ENCODE measurements around the gene MAMLD1. TPM values are rescaled to one million over a fixed set of nuclear protein-coding genes. Genes with fewer than 3 reads are reported as not detected.

The MAMLD1 gene
- total and polyA plus RNA-seq, 9 of the 15 experiments (the other 6 are each of a cell fraction or from before 2014, with no cell fraction given) = 0.12 to 0.18 TPM; not detected in 7

GRCh38 chrX:150460063-150460462, 96.9 kb downstream of the MAMLD1 start:
- Histone ChIP-seq H3K36me3 (ENCODE audit: control insufficient read depth, insufficient read depth, low read length) (no peaks in the 10 kb centered on the region), H3K9ac (ENCODE audit: insufficient read depth in 1 of 2, low read depth in 2 of 2, low read length in 2 of 2) (no peak overlapping the region), H3K9me1 (ENCODE audit: control insufficient read depth, insufficient read depth, low read length) (no peaks in the 10 kb centered on the region), H3K27me3 (ENCODE audit: control insufficient read depth in 2 of 2, insufficient read depth in 2 of 2, low read length in 2 of 2) (peaks cover 0 to 16% of the 10 kb centered on the region in 2 experiments; a peak in 2 of 5 replicates), H3K79me2 (ENCODE audit: control insufficient read depth, insufficient read depth, low read length) (no peaks in the 10 kb centered on the region), H3K9me3 (replicated peaks; ENCODE audit: control insufficient read depth, insufficient read depth, low read depth, low read length) (no peaks in the 10 kb centered on the region), H3K4me2 (ENCODE audit: insufficient read depth, low read length) (no peak overlapping the region), H3K4me3 (no peak overlapping the region), H3K4me1 (replicated peaks in 1 of 2; ENCODE audit: control insufficient read depth in 2 of 2, insufficient read depth in 2 of 2, low read length in 2 of 2) (peaks cover 0 to 7% of the 10 kb centered on the region in 2 experiments; a peak in 2 of 5 replicates), H2AFZ (ENCODE audit: low read depth, low read length) (no peak overlapping the region), H4K20me1 (replicated peaks; ENCODE audit: control insufficient read depth, insufficient read depth, low read length) (no peaks in the 10 kb centered on the region), H3K27ac (ENCODE audit: extremely low read depth, low read depth, low read length) (no peak overlapping the region)
- intact Hi-C loops (cut with micrococcal nuclease) = no loop called here
- ChIA-PET POLR2A (no interaction called here), CTCF (ENCODE audit: low intra/inter-chr PET ratio) (no interaction called here)
- FAIRE-seq (no peak), DNase-seq (ENCODE audit: extremely low read depth in 1 of 4, low spot score in 3 of 4) (no peak), ATAC-seq (no peak)
- in situ Hi-C loops (cut with MboI) = no loop called here
- no peak for TF ChIP-seq ZNF316 (IDR thresholded peaks at IDR 0.05)
- no peak for TF ChIP-seq HDAC3 (IDR thresholded peaks at IDR 0.05; ENCODE audit: borderline replicate concordance, partially characterized antibody)
- TF ChIP-seq ZBTB17 (CRISPR knock-in tag; IDR thresholded peaks at IDR 0.05) = no peak
- TF ChIP-seq MEF2D (tag; conservative IDR thresholded peaks at IDR 0.05; ENCODE audit: low read depth) = no peak
- TF ChIP-seq ARID2 (IDR thresholded peaks at IDR 0.05) = no peak
- TF ChIP-seq NFIC (IDR thresholded peaks at IDR 0.05) = no peak
- no peak for TF ChIP-seq TAL1 (IDR thresholded peaks at IDR 0.05)
- TF ChIP-seq ESRRB (CRISPR knock-in tag; IDR thresholded peaks at IDR 0.05; ENCODE audit: borderline replicate concordance) = no peak
- no TSS peak for BruUV-seq (replicated peaks)
- 0% methylated on average over 1 of the region's 1 CpG for WGBS (ENCODE audit: insufficient coverage, low coverage, missing lambda C conversion rate)

DNA sequence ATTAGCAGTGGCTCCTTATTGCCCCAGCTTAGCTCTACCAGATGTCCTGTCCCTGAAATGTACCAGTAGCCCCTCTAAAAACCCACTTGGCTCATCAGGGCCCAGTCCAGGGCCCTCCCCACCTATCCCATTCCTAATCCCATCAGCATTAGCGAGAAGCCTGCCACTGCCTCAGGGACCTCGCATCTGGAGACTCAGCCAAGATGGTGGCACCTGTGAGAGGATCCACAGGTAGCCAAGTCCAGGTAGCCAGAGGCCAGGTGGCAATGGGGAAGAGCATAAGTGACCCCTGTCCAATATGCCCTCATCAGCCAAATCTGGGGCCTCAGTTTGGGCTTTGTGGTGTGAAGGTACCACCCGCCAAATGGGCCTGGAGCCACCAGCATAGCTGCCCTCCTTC, 97.7 kb downstream of the MAMLD1 start:
- Histone ChIP-seq H3K4me2 (ENCODE audit: insufficient read depth, low read length) (no peak overlapping the region), H3K9me3 (replicated peaks; ENCODE audit: control insufficient read depth, insufficient read depth, low read depth, low read length) (no peaks in the 10 kb centered on the region), H3K4me3 (no peak overlapping the region), H3K79me2 (ENCODE audit: control insufficient read depth, insufficient read depth, low read length) (no peaks in the 10 kb centered on the region), H3K4me1 (replicated peaks in 1 of 2; ENCODE audit: control insufficient read depth in 2 of 2, insufficient read depth in 2 of 2, low read length in 2 of 2) (peaks cover 0 to 7% of the 10 kb centered on the region in 2 experiments; a peak in 2 of 5 replicates), H3K27me3 (ENCODE audit: control insufficient read depth in 2 of 2, insufficient read depth in 2 of 2, low read length in 2 of 2) (peaks cover 0 to 16% of the 10 kb centered on the region in 2 experiments; a peak in 2 of 5 replicates), H3K9ac (ENCODE audit: insufficient read depth in 1 of 2, low read depth in 2 of 2, low read length in 2 of 2) (no peak overlapping the region), H2AFZ (ENCODE audit: low read depth, low read length) (no peak overlapping the region), H4K20me1 (replicated peaks; ENCODE audit: control insufficient read depth, insufficient read depth, low read length) (no peaks in the 10 kb centered on the region), H3K9me1 (ENCODE audit: control insufficient read depth, insufficient read depth, low read length) (no peaks in the 10 kb centered on the region), H3K36me3 (ENCODE audit: control insufficient read depth, insufficient read depth, low read length) (no peaks in the 10 kb centered on the region), H3K27ac (ENCODE audit: extremely low read depth, low read depth, low read length) (no peak overlapping the region)
- DNase-seq (ENCODE audit: extremely low read depth in 1 of 4, low spot score in 3 of 4) = no peak
- FAIRE-seq = no peak
- intact Hi-C loops (cut with micrococcal nuclease) = no loop called here
- in situ Hi-C loops (cut with MboI) = no loop called here
- POLR2A ChIA-PET = no interaction called here
- ATAC-seq = no peak
- no TSS peak for BruUV-seq (replicated peaks)
- WGBS (ENCODE audit: insufficient coverage, low coverage, missing lambda C conversion rate) = 0% methylated on average over 3 of the region's 3 CpGs
- CTCF ChIA-PET (ENCODE audit: low intra/inter-chr PET ratio) = no interaction called here
- no peak for TF ChIP-seq DEAF1 (CRISPR knock-in tag; IDR thresholded peaks at IDR 0.05)
- TF ChIP-seq, protein P1, sequence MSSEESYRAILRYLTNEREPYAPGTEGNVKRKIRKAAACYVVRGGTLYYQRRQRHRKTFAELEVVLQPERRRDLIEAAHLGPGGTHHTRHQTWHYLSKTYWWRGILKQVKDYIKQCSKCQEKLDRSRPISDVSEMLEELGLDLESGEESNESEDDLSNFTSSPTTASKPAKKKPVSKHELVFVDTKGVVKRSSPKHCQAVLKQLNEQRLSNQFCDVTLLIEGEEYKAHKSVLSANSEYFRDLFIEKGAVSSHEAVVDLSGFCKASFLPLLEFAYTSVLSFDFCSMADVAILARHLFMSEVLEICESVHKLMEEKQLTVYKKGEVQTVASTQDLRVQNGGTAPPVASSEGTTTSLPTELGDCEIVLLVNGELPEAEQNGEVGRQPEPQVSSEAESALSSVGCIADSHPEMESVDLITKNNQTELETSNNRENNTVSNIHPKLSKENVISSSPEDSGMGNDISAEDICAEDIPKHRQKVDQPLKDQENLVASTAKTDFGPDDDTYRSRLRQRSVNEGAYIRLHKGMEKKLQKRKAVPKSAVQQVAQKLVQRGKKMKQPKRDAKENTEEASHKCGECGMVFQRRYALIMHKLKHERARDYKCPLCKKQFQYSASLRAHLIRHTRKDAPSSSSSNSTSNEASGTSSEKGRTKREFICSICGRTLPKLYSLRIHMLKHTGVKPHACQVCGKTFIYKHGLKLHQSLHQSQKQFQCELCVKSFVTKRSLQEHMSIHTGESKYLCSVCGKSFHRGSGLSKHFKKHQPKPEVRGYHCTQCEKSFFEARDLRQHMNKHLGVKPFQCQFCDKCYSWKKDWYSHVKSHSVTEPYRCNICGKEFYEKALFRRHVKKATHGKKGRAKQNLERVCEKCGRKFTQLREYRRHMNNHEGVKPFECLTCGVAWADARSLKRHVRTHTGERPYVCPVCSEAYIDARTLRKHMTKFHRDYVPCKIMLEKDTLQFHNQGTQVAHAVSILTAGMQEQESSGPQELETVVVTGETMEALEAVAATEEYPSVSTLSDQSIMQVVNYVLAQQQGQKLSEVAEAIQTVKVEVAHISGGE (CRISPR knock-in tag; IDR thresholded peaks at IDR 0.05) = no peak

Measured in K562 (cell line).